Measurements from ENCODE around the gene FRMD8.

FRMD8 gene

DNA sequence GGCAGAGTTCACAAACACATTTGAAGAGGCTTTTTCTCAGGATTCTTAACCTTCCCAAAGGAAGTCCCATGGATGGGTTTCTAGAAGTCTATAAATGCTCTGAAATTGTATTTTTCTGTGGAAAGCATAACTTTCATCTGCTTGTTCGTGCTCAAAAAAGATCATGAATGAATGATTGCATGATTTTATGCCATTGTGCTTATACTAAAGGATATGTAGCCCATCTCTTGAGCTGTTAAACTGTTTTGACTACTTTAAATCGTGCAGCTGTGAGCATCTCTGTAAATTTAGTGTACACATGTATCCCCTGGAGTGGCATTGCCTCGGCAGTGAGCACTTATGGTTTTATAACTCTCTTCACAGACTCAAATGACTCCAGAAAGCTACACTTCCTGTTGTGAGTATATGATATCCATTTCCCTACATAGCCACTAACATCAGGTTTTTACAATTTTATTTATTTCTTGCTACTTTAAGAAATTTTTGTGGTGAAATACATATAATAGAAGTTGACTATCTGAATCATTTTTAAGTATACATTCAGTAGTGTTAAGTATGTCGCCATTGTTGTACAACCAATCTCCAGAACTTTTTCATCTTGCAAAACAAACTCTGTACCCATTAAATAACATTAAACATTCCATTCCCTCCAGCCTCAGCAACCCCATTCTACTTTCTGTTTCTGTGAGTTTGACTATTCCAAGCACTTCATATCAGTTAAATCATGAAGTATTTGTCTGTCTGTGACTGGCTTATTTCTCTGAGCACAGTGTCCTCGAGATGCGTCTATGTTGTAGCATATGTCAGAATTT lies 44.2 kb downstream of the FRMD8 start:
- no peaks in the 10 kb centered on the region for H3K27me3 ChIP-seq (ENCODE audit: insufficient read depth, low read length)
- peaks cover 76% of the 10 kb centered on the region for H3K4me1 ChIP-seq (ENCODE audit: insufficient read depth, low read length)
- H3K9me3 ChIP-seq (ENCODE audit: low read length): no peaks in the 10 kb centered on the region
- H3K36me3 ChIP-seq (ENCODE audit: insufficient read depth, low read length): peaks cover 64% of the 10 kb centered on the region
- peak overlapping the region; percentile 94 for H3K4me3 ChIP-seq (ENCODE audit: low read length)
- no peak overlapping the region for H2AFZ ChIP-seq (ENCODE audit: low read depth, low read length)

DNA sequence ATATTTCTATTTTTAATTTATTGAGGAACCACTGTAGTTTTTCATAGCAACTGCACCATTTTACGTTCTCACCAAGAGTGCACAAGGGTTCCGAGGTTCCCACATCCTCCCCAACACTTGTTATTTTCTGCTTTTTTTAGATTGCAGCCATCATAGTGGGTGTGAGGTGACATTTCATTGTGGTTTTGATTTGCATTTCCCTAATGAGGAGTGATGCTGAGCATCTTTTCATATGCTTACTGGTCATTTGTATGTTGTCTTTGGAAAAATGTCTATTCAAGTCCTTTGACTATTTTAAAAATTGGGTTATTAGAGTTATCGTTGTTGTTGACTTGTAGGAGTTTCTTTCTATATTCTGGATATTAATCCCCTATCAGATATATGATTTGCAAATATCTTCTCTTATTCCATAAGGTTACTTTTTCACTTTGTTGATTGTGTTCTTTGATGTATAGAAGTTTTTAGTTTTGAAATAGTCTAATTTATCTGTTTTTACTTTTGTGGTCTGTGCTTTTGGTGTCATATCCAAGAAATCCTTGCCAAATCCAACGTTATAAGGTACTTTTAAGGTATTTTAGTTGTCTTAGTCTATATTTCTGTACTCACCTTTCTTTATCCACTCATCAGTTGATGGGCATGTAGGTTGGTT lies 45.1 kb downstream of the FRMD8 start:
- Histone ChIP-seq H3K4me1 (ENCODE audit: insufficient read depth, low read length) (peaks cover 71% of the 10 kb centered on the region), H3K27me3 (ENCODE audit: insufficient read depth, low read length) (no peaks in the 10 kb centered on the region), H3K36me3 (ENCODE audit: insufficient read depth, low read length) (peaks cover 65% of the 10 kb centered on the region), H3K4me3 (ENCODE audit: low read length) (peak overlapping the region; percentile 24), H2AFZ (ENCODE audit: low read depth, low read length) (no peak overlapping the region), H3K9me3 (ENCODE audit: low read length) (no peaks in the 10 kb centered on the region)

DNA sequence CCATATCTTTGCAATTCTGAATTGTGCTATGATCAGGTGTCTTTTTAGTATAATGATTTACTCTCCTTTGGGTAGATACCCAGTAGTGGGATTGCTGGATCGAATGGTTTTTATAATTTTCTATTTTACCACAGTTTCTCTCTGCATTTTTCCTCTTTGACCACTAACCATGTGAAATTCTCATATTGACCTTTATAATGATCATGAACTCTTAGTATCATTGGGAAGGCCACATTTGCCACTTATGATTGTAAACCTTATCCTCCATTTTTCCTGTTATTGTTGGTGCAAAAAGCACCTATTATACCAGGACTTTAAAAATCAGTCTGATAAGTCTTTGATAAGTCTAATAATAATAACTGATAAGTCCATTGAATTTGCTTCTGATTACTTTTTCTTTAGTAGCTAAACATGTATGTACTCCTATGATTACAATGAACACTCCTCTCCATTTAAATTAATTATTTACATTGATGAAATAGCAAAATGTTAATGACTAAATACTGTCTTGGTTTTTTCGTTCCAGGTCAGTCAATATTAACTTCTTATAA lies 45.7 kb downstream of the FRMD8 start:
- H3K4me3 ChIP-seq (ENCODE audit: low read length): peak overlapping the region; percentile 13
- peaks cover 65% of the 10 kb centered on the region for H3K4me1 ChIP-seq (ENCODE audit: insufficient read depth, low read length)
- no peak overlapping the region for H2AFZ ChIP-seq (ENCODE audit: low read depth, low read length)
- H3K27me3 ChIP-seq (ENCODE audit: insufficient read depth, low read length): no peaks in the 10 kb centered on the region
- H3K9me3 ChIP-seq (ENCODE audit: low read length): no peaks in the 10 kb centered on the region
- H3K36me3 ChIP-seq (ENCODE audit: insufficient read depth, low read length): peaks cover 63% of the 10 kb centered on the region

GRCh38 chr11:65432686-65433582 lies 46.5 kb downstream of the FRMD8 start:
- peaks cover 57% of the 10 kb centered on the region for H3K4me1 ChIP-seq (ENCODE audit: insufficient read depth, low read length)
- H2AFZ ChIP-seq (ENCODE audit: low read depth, low read length): no peak overlapping the region
- no peaks in the 10 kb centered on the region for H3K27me3 ChIP-seq (ENCODE audit: insufficient read depth, low read length)
- peaks cover 63% of the 10 kb centered on the region for H3K36me3 ChIP-seq (ENCODE audit: insufficient read depth, low read length)
- H3K4me3 ChIP-seq (ENCODE audit: low read length): peak overlapping the region; percentile 16
- no peaks in the 10 kb centered on the region for H3K9me3 ChIP-seq (ENCODE audit: low read length)

DNA sequence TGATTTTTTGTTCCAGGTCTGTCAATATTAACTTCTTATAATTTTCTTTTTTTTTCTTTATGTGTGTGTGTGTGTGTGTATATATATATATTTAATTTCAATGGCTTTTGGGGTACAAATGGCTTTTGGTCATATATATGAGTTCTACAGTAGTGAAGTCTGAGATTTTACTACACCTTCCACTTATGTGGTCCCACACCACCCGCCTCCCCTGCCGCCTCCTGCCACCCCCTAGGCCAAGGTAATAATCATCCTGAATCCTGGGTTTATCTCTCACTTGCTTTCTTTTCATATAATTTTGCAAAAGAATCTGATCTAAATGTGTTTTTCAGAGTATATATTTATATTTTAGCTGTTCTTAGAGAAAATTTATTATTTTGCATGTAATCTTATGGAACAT lies 47.2 kb downstream of the FRMD8 start:
- H2AFZ ChIP-seq (ENCODE audit: low read depth, low read length): no peak overlapping the region
- peaks cover 50% of the 10 kb centered on the region for H3K4me1 ChIP-seq (ENCODE audit: insufficient read depth, low read length)
- no peaks in the 10 kb centered on the region for H3K27me3 ChIP-seq (ENCODE audit: insufficient read depth, low read length)
- H3K4me3 ChIP-seq (ENCODE audit: low read length): peak overlapping the region; percentile 1
- peaks cover 63% of the 10 kb centered on the region for H3K36me3 ChIP-seq (ENCODE audit: insufficient read depth, low read length)
- H3K9me3 ChIP-seq (ENCODE audit: low read length): no peaks in the 10 kb centered on the region

GRCh38 chr11:65434057-65434666 lies 47.7 kb downstream of the FRMD8 start:
- no peaks in the 10 kb centered on the region for H3K27me3 ChIP-seq (ENCODE audit: insufficient read depth, low read length)
- H3K36me3 ChIP-seq (ENCODE audit: insufficient read depth, low read length): peaks cover 68% of the 10 kb centered on the region
- H3K9me3 ChIP-seq (ENCODE audit: low read length): no peaks in the 10 kb centered on the region
- peaks cover 45% of the 10 kb centered on the region for H3K4me1 ChIP-seq (ENCODE audit: insufficient read depth, low read length)
- peak overlapping the region; percentile 1 for H3K4me3 ChIP-seq (ENCODE audit: low read length)
- no peak overlapping the region for H2AFZ ChIP-seq (ENCODE audit: low read depth, low read length)

DNA sequence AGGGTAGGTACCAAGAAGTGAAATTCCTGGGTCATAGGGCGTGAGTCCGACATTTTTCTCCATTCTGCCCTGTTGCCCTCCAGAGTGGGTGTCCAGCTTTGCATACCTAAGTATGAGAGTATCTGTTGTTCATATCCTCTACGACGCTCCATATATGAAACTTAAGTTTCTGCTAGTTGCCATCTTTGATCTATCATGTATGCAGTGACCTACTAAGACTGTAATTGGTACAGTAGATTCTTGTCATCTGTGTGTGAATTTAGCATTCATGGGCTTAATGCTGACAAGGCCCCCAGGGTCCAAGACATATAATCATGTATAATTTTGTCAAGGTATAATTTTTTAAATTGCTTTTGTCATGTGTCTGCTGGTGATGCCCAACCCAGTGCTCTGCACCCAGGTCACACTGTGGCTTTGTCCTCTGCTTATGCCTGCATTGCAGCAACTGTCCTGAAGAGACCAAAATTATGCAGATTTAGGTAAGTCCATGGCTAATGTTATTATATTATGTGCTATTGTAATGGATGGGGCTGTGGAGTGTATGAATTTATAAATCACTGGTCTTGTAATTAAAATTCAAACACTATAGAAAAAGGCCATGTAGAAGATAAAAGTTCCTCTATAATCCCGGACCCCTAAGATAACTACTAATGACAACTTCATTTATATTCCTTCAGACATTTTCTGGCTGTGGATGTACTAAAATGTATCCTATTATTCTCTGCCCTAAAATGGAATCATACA lies 48.4 kb downstream of the FRMD8 start:
- H3K36me3 ChIP-seq (ENCODE audit: insufficient read depth, low read length): peaks cover 74% of the 10 kb centered on the region
- no peaks in the 10 kb centered on the region for H3K27me3 ChIP-seq (ENCODE audit: insufficient read depth, low read length)
- no peaks in the 10 kb centered on the region for H3K9me3 ChIP-seq (ENCODE audit: low read length)
- no peak overlapping the region for H2AFZ ChIP-seq (ENCODE audit: low read depth, low read length)
- H3K4me3 ChIP-seq (ENCODE audit: low read length): no peak overlapping the region
- H3K4me1 ChIP-seq (ENCODE audit: insufficient read depth, low read length): peaks cover 38% of the 10 kb centered on the region

DNA sequence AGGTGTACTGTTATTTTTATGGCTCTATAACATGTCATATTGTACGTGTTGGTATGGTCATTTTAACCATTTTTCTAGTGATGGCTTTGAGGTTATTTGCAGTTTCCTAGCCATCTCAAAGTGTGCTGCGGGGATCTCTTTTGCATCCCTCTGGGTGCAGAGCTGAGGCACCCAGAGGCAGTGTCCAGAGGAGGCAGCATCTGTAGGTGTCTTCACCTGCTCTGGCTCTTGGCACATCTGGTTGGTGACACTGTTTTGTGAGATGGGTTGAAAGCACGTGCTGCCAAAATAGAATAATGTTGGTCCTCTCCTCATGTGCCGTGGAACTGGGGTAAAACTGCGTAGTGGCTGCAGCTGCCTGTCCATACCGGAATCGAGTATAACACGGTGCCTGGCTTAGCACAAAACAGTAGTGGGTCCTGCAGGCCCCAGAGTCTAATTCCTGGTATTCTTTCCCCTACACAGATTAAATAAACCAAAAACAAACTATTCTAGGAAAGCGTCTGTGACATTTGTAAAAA lies 49.0 kb downstream of the FRMD8 start:
- H3K36me3 ChIP-seq (ENCODE audit: insufficient read depth, low read length): peaks cover 70% of the 10 kb centered on the region
- no peak overlapping the region for H3K4me3 ChIP-seq (ENCODE audit: low read length)
- H3K4me1 ChIP-seq (ENCODE audit: insufficient read depth, low read length): peaks cover 32% of the 10 kb centered on the region
- H2AFZ ChIP-seq (ENCODE audit: low read depth, low read length): no peak overlapping the region
- no peaks in the 10 kb centered on the region for H3K27me3 ChIP-seq (ENCODE audit: insufficient read depth, low read length)
- H3K9me3 ChIP-seq (ENCODE audit: low read length): no peaks in the 10 kb centered on the region

GRCh38 chr11:65435981-65436411 lies 49.6 kb downstream of the FRMD8 start:
- Histone ChIP-seq H3K36me3 (ENCODE audit: insufficient read depth, low read length) (peaks cover 71% of the 10 kb centered on the region), H2AFZ (ENCODE audit: low read depth, low read length) (no peak overlapping the region), H3K9me3 (ENCODE audit: low read length) (no peaks in the 10 kb centered on the region), H3K4me3 (ENCODE audit: low read length) (no peak overlapping the region), H3K4me1 (ENCODE audit: insufficient read depth, low read length) (peaks cover 29% of the 10 kb centered on the region), H3K27me3 (ENCODE audit: insufficient read depth, low read length) (no peaks in the 10 kb centered on the region)

DNA sequence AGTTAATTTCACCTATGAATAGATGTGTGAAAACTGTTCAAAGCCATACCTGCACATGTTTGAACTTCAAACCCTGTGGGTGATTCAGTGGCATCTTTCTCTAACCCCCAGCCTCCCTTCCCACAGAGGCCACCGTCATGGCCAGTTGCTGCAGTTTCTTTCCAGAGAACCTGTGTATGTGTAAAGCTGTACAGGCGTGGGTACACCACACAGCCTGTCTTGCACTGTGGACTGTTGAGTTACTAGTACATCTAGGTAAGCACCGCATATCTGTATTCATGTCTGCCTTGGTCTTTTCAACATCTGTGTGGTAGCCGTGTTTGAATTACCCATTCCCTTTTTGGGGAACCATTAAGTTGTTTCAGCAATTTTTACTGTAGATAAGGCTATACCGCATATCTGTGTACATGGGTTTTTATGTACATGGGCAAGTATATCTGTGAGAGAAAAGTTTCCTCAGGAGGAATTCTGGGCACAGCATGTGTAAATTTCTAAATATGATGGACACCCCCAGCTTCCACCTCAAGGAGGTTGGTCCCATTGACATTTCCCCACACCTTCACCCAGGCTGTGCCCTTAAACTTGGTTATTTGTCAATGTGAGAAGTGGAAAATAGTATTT lies 50.1 kb downstream of the FRMD8 start:
- Histone ChIP-seq H3K4me3 (ENCODE audit: low read length) (no peak overlapping the region), H3K36me3 (ENCODE audit: insufficient read depth, low read length) (peaks cover 72% of the 10 kb centered on the region), H3K4me1 (ENCODE audit: insufficient read depth, low read length) (peaks cover 23% of the 10 kb centered on the region)

GRCh38 chr11:65437436-65438227 lies 51.2 kb downstream of the FRMD8 start:
- Histone ChIP-seq H3K27me3 (ENCODE audit: insufficient read depth, low read length) (no peaks in the 10 kb centered on the region), H2AFZ (ENCODE audit: low read depth, low read length) (no peak overlapping the region), H3K4me3 (ENCODE audit: low read length) (no peak overlapping the region), H3K4me1 (ENCODE audit: insufficient read depth, low read length) (peaks cover 20% of the 10 kb centered on the region), H3K9me3 (ENCODE audit: low read length) (no peaks in the 10 kb centered on the region), H3K36me3 (ENCODE audit: insufficient read depth, low read length) (peaks cover 77% of the 10 kb centered on the region)

More for the DNA sequence above, 50.1 kb downstream of the FRMD8 start:
- Histone ChIP-seq H3K9me3 (ENCODE audit: low read length) (no peaks in the 10 kb centered on the region), H3K27me3 (ENCODE audit: insufficient read depth, low read length) (no peaks in the 10 kb centered on the region), H2AFZ (ENCODE audit: low read depth, low read length) (no peak overlapping the region)
